Dermis microvascular lymphatic vessel endothelial cell (primary cell): Measurements from ENCODE around the gene GFRA4. TPM values are rescaled to one million over a fixed set of nuclear protein-coding genes. Genes with fewer than 3 reads are reported as not detected.
"Not testable (repeated sequence)": the region's sequence is repeated elsewhere in the genome, so short reads cannot be mapped to it uniquely, and the experiment has no call there.

ENCODE experiments used
- DNase-seq, 2 donors: peaks; one replicate each; pipeline versions ENCODE4 v3.0.0 to v3.0.0-alpha.2; 2010; ENCODE audit warnings: low read depth in 2 of 2
- total RNA-seq: library from RNA; depleted of rRNA; stranded (reverse); fragments of >200 nt; gene quantifications from 2 replicates; pipeline ENCODE4 v1.2.1, GENCODE V29; 2014

The GFRA4 gene
- total RNA-seq, 1 donor from 2014 or later, result not detected

GRCh38 chr20:3616250-3616649 is 46.9 kb downstream of the GFRA4 start:
- DNase-seq, result peak in 1 of 2 donors; percentile 5

- DNase-seq, result not testable (repeated sequence)
Measured at GRCh38 chr20:3615171-3615840, 47.9 kb downstream of the GFRA4 start.

GRCh38 chr20:3614466-3614865 is 48.7 kb downstream of the GFRA4 start:
- DNase-seq, result no peak

GRCh38 chr20:3613821-3614440 is 49.3 kb downstream of the GFRA4 start:
- DNase-seq, result no peak

GRCh38 chr20:3612795-3613572 is 50.2 kb downstream of the GFRA4 start:
- no peak for DNase-seq

- no peak for DNase-seq
Measured at GRCh38 chr20:3611901-3612300, 51.3 kb downstream of the GFRA4 start.

Other genes with a start within 250 kb of the GFRA4 start
- gene ATRN, start 192.4 kb downstream of the GFRA4 start, total RNA-seq, result 25.0 and 50.4 TPM in 2 replicates
- under 0.01 TPM in 1 of 2 replicates, not detected in the other for gene ADAM33, start 18.6 kb upstream of the GFRA4 start, total RNA-seq
- gene SIGLEC1, start 49.2 kb upstream of the GFRA4 start, total RNA-seq, result not detected in 2 replicates
- 10.2 and 14.2 TPM in 2 replicates for gene HSPA12B, start 69.3 kb upstream of the GFRA4 start, total RNA-seq
- 22.1 and 24.0 TPM in 2 replicates for gene ADISSP, start 104.4 kb upstream of the GFRA4 start, total RNA-seq
- under 0.01 TPM in 1 of 2 replicates, not detected in the other for gene SPEF1, start 118.0 kb upstream of the GFRA4 start, total RNA-seq
- gene CENPB, start 123.3 kb upstream of the GFRA4 start, total RNA-seq, result 65.5 and 77.4 TPM in 2 replicates
- 27.5 and 31.4 TPM in 2 replicates for gene CDC25B, start 132.9 kb upstream of the GFRA4 start, total RNA-seq
- gene AP5S1, start 157.1 kb upstream of the GFRA4 start, total RNA-seq, result 15.4 and 21.5 TPM in 2 replicates
- gene MAVS, start 183.4 kb upstream of the GFRA4 start, total RNA-seq, result 14.5 and 18.0 TPM in 2 replicates
- gene PANK2, start 226.0 kb upstream of the GFRA4 start, total RNA-seq, result 29.4 and 30.1 TPM in 2 replicates